ENCODE measurements around the gene MRM1.

GRCh38 chr17:36592716-36593321, 8.6 kb upstream of the MRM1 start:
- TF ChIP-seq CTCF (IDR thresholded peaks at IDR 0.05; ENCODE audit: low read depth, low read length) (no peak), EZH2phosphoT487 (IDR thresholded peaks at IDR 0.05; ENCODE audit: low read depth) (no peak)

Data from OCI-LY3 (cell line).